ENCODE data around the gene DGKG. TPM values are rescaled to one million over a fixed set of nuclear protein-coding genes. Genes with fewer than 3 reads are reported as not detected.

The DGKG gene
- total and polyA plus RNA-seq, 2 of the 8 experiments (the other 6 are each of a cell fraction or from before 2014, with no cell fraction given), result 0.30 to 0.48 TPM

DNA sequence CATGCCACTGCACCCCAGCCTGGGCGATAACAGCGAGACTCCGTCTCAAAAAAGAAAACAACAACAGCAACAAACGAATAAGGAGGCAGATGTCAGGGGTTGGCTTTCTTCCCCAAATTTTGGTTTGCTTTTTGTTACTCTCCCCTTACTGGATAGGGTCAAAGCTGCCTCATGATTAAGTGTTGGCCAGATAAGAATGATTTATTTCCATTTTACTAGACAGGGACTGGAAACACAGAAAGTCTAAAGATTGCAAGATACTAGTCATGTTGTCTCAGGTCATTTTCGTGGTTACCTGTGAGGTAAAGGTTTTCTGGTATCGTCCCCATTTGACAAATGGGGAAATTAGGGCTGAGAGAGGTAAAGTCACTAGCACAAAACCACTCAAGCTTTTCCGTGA, 234.6 kb downstream of the DGKG start (continued):
- TF ChIP-seq, protein P1, sequence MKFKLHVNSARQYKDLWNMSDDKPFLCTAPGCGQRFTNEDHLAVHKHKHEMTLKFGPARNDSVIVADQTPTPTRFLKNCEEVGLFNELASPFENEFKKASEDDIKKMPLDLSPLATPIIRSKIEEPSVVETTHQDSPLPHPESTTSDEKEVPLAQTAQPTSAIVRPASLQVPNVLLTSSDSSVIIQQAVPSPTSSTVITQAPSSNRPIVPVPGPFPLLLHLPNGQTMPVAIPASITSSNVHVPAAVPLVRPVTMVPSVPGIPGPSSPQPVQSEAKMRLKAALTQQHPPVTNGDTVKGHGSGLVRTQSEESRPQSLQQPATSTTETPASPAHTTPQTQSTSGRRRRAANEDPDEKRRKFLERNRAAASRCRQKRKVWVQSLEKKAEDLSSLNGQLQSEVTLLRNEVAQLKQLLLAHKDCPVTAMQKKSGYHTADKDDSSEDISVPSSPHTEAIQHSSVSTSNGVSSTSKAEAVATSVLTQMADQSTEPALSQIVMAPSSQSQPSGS (IDR thresholded peaks at IDR 0.05; ENCODE audit: low read length), result no peak
- TF ChIP-seq ASH2L (IDR thresholded peaks at IDR 0.05; ENCODE audit: low read length), result no peak
- TF ChIP-seq JUND (IDR thresholded peaks at IDR 0.05; ENCODE audit: low read length), result no peak
